IPS DF 6.9 (cell line): ENCODE measurements around the gene C6orf118.

ENCODE experiments used
- DNase-seq: peaks from one replicate; pipeline ENCODE4 v3.0.0-alpha.2; 2013; ENCODE audit warnings: low read depth, low spot score
- H3K27ac ChIP-seq: one replicate; pipeline ENCODE4 v1.5.1; 2013; ENCODE audit warnings: low read length, control low read depth
- H3K27me3 ChIP-seq: 2 replicates; pipeline ENCODE4 v1.6.1; 2013; ENCODE audit warnings: mild to moderate bottlenecking, low read length; ENCODE audit not compliant: control insufficient read depth, insufficient read depth
- H3K36me3 ChIP-seq: 2 replicates; pipeline ENCODE4 v1.6.1; 2013; ENCODE audit warnings: low read length; ENCODE audit not compliant: control insufficient read depth, insufficient read depth
- H3K4me1 ChIP-seq: 2 replicates; pipeline ENCODE4 v1.6.1; 2013; ENCODE audit warnings: low read length; ENCODE audit not compliant: control insufficient read depth, insufficient read depth
- H3K4me3 ChIP-seq: 2 replicates; pipeline ENCODE4 v1.5.1; 2013; ENCODE audit warnings: mild to moderate bottlenecking, low read length
- H3K9me3 ChIP-seq: 2 replicates; pipeline ENCODE4 v1.6.1; 2013; ENCODE audit warnings: low read length, inconsistent platforms; ENCODE audit not compliant: control insufficient read depth, insufficient read depth
- WGBS: extraction: QIAGEN DNeasy Blood & Tissue Kit; methylation state at CpG from one replicate; pipeline ENCODE4 v1.1.7; 2013; ENCODE audit warnings: mixed read lengths, missing lambda C conversion rate; ENCODE audit not compliant: insufficient read length, insufficient coverage; 5-methylcytosine and 5-hydroxymethylcytosine counted together

C6orf118 gene

DNA sequence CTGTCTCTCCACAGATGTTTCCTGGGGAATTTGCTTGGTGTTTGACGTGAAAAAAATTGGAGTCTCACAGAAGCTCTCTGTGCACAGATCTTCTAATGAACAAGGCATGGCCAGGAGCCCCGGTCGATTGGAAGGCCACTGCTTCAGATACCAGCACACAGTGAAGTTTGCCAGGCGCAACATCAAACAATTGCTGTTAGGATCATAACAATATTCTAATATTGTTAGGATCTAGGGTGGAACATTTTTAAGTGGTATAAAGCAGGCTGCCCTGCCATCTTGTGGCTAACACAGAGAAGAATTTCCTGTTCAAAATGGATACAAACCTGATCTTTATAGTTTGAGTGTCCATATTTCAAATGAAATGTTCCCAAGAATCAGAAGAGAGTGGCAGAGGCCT lies 64.1 kb downstream of the C6orf118 start:
- H3K4me1 ChIP-seq, result no peaks in the 10 kb centered on the region
- H3K9me3 ChIP-seq, result no peaks in the 10 kb centered on the region
- H3K4me3 ChIP-seq, result no peak overlapping the region
- H3K27me3 ChIP-seq, result no peaks in the 10 kb centered on the region
- H3K36me3 ChIP-seq, result no peaks in the 10 kb centered on the region
- H3K27ac ChIP-seq, result no peak overlapping the region
- no CpG with 5 or more reads among the region's 4 CpGs for WGBS
- DNase-seq, result no peak

DNA sequence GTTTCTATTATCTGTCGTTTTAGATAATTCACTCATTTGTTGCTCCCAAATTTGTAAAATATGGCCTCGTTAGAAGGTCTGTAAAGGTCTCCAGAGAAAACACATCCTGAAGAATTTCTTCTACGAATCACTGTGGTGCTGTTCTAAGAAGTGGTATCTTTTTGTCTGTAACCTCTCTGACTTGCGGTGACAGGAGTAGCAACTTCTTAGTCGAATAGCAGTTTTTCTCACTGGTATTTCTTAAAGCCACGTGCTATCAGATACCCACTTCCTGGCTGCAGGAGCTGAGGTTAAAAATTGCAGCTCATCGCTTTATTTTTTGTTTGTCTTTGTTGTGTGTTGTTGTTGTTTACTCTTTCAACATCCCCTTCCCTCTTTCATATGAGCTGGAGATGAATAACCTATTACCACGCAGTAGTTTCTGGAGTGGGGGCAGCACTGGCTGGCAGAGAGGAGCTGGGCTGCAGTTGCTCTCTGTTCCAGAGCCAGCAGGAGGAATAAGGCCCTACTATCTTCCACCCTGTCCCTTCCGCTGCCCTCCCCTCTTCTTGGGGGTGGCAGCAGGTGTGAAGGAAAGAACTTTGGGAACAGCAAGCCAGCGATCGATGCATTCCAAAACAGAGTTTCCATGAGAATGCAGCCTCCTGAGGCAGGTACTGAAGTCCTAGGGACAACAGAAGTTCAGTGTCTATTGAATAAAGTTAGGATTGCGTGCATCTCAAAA lies 64.7 kb downstream of the C6orf118 start:
- Histone ChIP-seq H3K36me3 (no peaks in the 10 kb centered on the region), H3K27ac (no peak overlapping the region), H3K9me3 (no peaks in the 10 kb centered on the region), H3K4me3 (no peak overlapping the region), H3K4me1 (no peaks in the 10 kb centered on the region), H3K27me3 (no peaks in the 10 kb centered on the region)
- WGBS, result no CpG with 5 or more reads among the region's 12 CpGs
- no peak for DNase-seq

DNA sequence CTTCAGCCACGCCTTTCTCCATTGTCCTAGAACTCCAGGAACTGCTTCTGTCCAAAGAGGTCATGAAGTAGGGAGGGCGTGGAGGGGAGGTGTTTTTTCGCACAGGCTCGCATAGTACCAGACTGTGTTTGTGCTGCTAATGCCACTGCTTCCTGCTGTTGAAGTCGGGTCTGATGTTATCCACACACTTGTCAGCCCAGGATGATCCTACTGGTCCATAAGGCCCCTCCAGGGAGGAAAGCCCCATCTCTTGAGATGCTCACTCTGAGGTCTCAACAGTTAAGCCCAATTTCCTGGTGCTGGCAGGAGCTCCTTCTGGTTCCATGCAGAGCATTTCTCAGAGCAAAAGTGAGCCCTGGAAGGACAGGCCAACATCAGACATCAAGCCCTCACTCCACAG lies 65.6 kb downstream of the C6orf118 start:
- Histone ChIP-seq H3K9me3 (no peaks in the 10 kb centered on the region), H3K4me3 (no peak overlapping the region), H3K27ac (no peak overlapping the region), H3K36me3 (no peaks in the 10 kb centered on the region), H3K27me3 (no peaks in the 10 kb centered on the region), H3K4me1 (no peaks in the 10 kb centered on the region)
- WGBS, result no CpG with 5 or more reads among the region's 5 CpGs
- DNase-seq, result no peak

DNA sequence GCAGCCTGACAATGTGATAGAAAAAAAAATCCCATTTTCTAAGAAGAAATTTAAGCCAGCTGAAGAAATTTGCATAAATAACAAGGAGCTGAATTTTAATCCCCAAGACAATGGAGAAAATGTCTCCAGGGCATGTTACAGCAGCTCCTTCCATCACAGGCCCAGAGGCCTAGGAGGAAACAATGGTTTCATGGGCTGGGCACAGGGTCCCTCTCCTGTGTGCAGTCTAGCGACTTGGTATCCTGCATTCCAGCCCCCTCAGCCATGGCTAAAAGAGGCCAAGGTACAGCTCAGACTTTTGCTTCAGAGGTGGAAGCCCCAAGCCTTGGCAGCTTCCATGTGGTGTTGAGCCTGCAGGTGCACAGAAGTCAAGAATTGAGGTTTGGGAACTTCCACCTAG lies 73.1 kb downstream of the C6orf118 start:
- Histone ChIP-seq H3K4me1 (no peaks in the 10 kb centered on the region), H3K4me3 (no peak overlapping the region), H3K9me3 (no peaks in the 10 kb centered on the region), H3K27me3 (no peaks in the 10 kb centered on the region), H3K36me3 (no peaks in the 10 kb centered on the region), H3K27ac (no peak overlapping the region)
- no CpG with 5 or more reads among the region's 1 CpG for WGBS
- no peak for DNase-seq

DNA sequence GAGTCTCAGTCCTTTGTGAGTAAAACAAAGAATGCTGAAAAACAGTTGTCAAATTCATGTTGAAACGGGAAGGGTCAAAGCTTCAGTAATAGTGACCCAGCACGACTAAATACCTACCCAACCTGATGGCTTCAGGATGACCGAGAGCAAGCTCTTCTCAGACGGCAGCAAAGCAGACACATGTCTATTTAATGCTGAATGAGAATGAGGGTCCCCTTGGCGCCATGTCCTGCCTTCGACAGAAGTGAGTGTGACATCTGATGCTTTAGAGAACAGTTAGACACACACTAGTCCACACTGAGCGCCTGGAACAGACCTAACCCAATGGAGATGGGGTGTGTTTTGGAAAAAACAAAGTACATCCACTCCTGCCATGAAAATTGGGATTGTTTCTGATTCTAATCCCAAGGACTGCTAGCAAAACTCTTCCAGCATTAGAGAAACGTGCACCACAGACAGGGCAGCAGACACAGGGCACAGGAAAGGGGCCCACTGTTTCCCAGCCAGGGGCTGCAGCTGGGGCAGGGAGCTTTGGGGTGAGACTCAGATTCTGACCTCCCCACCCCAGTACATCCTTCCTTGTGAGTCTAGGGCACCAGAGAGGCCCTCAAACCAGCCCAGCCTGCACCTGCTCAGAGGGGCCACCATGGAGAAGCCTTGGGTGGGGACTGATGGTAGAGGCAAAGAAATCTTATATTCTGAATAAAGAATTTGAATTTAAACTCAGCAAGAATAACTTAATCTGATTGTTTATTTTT lies 76.5 kb downstream of the C6orf118 start:
- Histone ChIP-seq H3K9me3 (no peaks in the 10 kb centered on the region), H3K36me3 (no peaks in the 10 kb centered on the region), H3K27ac (no peak overlapping the region), H3K27me3 (no peaks in the 10 kb centered on the region), H3K4me1 (no peaks in the 10 kb centered on the region), H3K4me3 (no peak overlapping the region)
- WGBS, result no CpG with 5 or more reads among the region's 8 CpGs
- DNase-seq, result no peak

DNA sequence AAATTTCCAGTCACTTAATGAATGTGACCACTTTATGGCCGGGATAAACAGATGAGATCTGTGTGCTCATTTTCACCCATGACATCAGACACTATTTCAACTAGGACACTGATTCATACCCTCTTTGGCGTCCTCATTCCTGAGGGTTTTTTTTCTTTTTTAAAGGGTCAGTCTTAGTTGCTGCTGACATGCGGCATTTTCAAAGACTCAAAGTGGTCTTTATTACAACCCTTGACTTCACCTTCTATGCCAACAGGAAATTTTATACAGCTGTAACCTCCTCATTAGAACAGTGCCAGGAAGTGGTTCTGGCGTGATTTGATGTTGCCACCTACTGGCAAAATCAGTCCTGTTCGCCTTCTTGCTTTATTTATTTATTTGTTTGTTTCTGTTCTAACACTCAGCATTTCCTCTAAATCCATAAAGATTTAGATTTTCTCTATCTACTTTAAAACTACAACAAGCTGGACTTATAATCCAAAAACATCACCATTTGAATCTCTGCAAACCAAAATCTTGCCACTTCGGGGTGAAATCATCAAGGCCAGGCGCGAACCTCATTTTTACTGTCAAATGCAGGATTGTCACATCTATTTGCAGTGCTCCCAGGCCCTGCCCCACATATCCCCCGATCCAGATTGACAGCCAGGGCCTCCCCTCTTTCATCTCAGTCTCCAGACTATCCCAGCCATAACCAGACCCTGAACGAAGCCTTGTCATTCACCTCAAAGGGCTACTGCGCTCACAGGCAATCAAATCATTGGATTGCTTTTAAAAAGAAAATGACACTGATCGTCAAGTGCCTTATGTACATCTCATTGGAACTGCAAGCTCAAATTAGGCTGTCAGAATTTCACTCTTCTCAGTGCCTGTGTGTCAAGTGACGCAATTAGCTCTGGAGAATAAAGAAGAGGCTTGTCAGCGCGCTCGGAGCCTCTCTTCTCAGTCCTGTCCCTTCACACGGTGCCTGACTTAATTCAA lies 77.5 kb downstream of the C6orf118 start:
- no CpG with 5 or more reads among the region's 17 CpGs for WGBS
- Histone ChIP-seq H3K9me3 (no peaks in the 10 kb centered on the region), H3K4me3 (no peak overlapping the region), H3K4me1 (no peaks in the 10 kb centered on the region), H3K27ac (no peak overlapping the region), H3K27me3 (no peaks in the 10 kb centered on the region), H3K36me3 (no peaks in the 10 kb centered on the region)
- DNase-seq, result peak; percentile 20

DNA sequence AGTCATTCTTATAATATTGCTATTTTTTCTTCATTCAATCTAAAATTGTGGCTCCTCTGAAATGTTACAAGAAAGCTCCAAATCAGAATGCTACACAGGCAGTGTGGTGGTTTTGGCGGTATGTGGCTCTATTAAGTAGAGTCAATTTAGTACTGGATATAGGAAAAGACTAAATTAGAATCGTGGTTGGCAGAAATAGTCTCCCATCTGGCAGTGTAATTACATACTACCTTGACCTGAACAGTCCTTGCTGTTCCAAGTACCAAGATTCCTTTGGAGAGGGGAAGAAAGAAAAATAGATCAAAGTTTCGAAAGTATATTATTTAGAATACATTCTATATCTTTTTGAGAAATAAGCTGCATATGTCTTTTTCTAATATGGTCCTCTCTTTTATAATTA lies 78.2 kb downstream of the C6orf118 start:
- DNase-seq, result no peak
- no peaks in the 10 kb centered on the region for H3K27me3 ChIP-seq
- H3K27ac ChIP-seq, result no peak overlapping the region
- no CpG with 5 or more reads among the region's 3 CpGs for WGBS
- H3K4me3 ChIP-seq, result no peak overlapping the region
- no peaks in the 10 kb centered on the region for H3K4me1 ChIP-seq
- H3K36me3 ChIP-seq, result no peaks in the 10 kb centered on the region
- H3K9me3 ChIP-seq, result no peaks in the 10 kb centered on the region
